GM23338 (cell line): ENCODE results near the gene RPS6KA5. TPM values are rescaled to one million over a fixed set of nuclear protein-coding genes. Genes with fewer than 3 reads are reported as not detected.
A peak's percentile ranks its signal among the peaks of the same experiment; 100 is the strongest.

Experiments
- ATAC-seq: fragments of 200-7000 bp; cut with Tn5 transposase; 3 replicates; pipeline ENCODE4 v1.9.1; 2020
- DNase-seq: peaks from one replicate; pipeline ENCODE4 v3.0.0-alpha.2; 2015; ENCODE audit warnings: low spot score
- H2AFZ ChIP-seq: fragments of 200-600 bp; sonication (generic); 2 replicates; pipeline ENCODE4 v1.8.0; 2016; ENCODE audit warnings: antibody characterized with exemption, mild to moderate bottlenecking, moderate library complexity
- H3F3A ChIP-seq: fragments of 200-600 bp; sonication (generic); replicated peaks from 2 replicates; pipeline ENCODE4 v1.8.0; 2017; ENCODE audit warnings: antibody characterized with exemption, mixed run types, low read depth
- H3K27ac ChIP-seq: fragments of 200-600 bp; sonication (generic); 2 replicates; pipeline ENCODE4 v1.6.1; 2016; ENCODE audit warnings: low read depth
- H3K27me3 ChIP-seq: fragments of 200-600 bp; sonication (generic); 2 replicates; pipeline ENCODE4 v1.8.0; 2016; ENCODE audit warnings: mild to moderate bottlenecking, mixed run types, moderate library complexity; ENCODE audit not compliant: insufficient read depth
- H3K36me3 ChIP-seq: fragments of 200-600 bp; sonication (generic); 2 replicates; pipeline ENCODE4 v1.8.0; 2016; ENCODE audit warnings: mild to moderate bottlenecking; ENCODE audit not compliant: insufficient read depth
- H3K4me1 ChIP-seq: fragments of 200-600 bp; sonication (generic); 2 replicates; pipeline ENCODE4 v1.8.0; 2016; ENCODE audit warnings: mild to moderate bottlenecking, moderate library complexity; ENCODE audit not compliant: insufficient read depth
- H3K4me2 ChIP-seq: fragments of 200-600 bp; sonication (generic); 2 replicates; pipeline ENCODE4 v1.7.1; 2017; ENCODE audit warnings: mixed run types
- H3K4me3 ChIP-seq: fragments of 200-600 bp; sonication (generic); 2 replicates; pipeline ENCODE4 v1.6.1; 2016; ENCODE audit warnings: mixed run types
- H3K79me2 ChIP-seq: fragments of 200-600 bp; sonication (generic); replicated peaks from 2 replicates; pipeline ENCODE4 v1.8.0; 2017; ENCODE audit warnings: mild to moderate bottlenecking; ENCODE audit not compliant: insufficient read depth
- H3K9me2 ChIP-seq: fragments of 200-600 bp; sonication (generic); 2 replicates; pipeline ENCODE4 v1.8.0; 2017; ENCODE audit not compliant: insufficient read depth
- H4K20me1 ChIP-seq: fragments of 200-600 bp; sonication (generic); replicated peaks from 2 replicates; pipeline ENCODE4 v1.8.0; 2017; ENCODE audit warnings: mild to moderate bottlenecking; ENCODE audit not compliant: insufficient read depth
- H3K27ac Mint-ChIP-seq: 2 replicates; pipeline ENCODE4 v1.8.0; 2020; ENCODE audit warnings: inconsistent platforms, mild to moderate bottlenecking, moderate library complexity, mixed read lengths
- H3K27me3 Mint-ChIP-seq: 3 replicates; pipeline ENCODE4 v1.8.0; 2022; ENCODE audit warnings: low read depth, mild to moderate bottlenecking, moderate library complexity, mixed read lengths, inconsistent platforms; ENCODE audit not compliant: insufficient read depth, poor library complexity
- H3K36me3 Mint-ChIP-seq: 3 replicates; pipeline ENCODE4 v1.8.0; 2021; ENCODE audit warnings: low read depth, mild to moderate bottlenecking, inconsistent platforms, moderate library complexity, mixed read lengths
- H3K4me1 Mint-ChIP-seq: 3 replicates; pipeline ENCODE4 v1.8.0; 2020; ENCODE audit warnings: mild to moderate bottlenecking, inconsistent platforms, mixed read lengths
- H3K4me3 Mint-ChIP-seq: 3 replicates; pipeline ENCODE4 v1.8.0; 2021; ENCODE audit warnings: moderate library complexity, mild to moderate bottlenecking, inconsistent platforms, mixed read lengths
- H3K9me3 Mint-ChIP-seq: 3 replicates; pipeline ENCODE4 v1.8.0; 2020; ENCODE audit warnings: moderate library complexity, mild to moderate bottlenecking, inconsistent platforms, mixed read lengths
- CREB1 ChIP-seq: fragments of 250-450 bp; sonication (Bioruptor Pico); IDR thresholded peaks from 2 replicates; pipeline ENCODE4 v1.5.0; 2020; ENCODE audit warnings: low read depth, mild to moderate bottlenecking, moderate library complexity
- ETS1 ChIP-seq: IDR thresholded peaks from 2 replicates; pipeline ENCODE4 v1.6.1; 2016; ENCODE audit warnings: antibody characterized with exemption
- EZH2 ChIP-seq: fragments of 200-600 bp; sonication (generic); IDR thresholded peaks from one replicate; pipeline ENCODE4 v1.8.0; 2017; ENCODE audit warnings: antibody characterized with exemption, mild to moderate bottlenecking, low read depth; ENCODE audit not compliant: unreplicated experiment
- EZH2phosphoT487 ChIP-seq: fragments of 200-600 bp; sonication (generic); IDR thresholded peaks from one replicate; pipeline ENCODE4 v1.8.1; 2018; ENCODE audit warnings: antibody characterized with exemption; ENCODE audit not compliant: unreplicated experiment
- JUNB ChIP-seq: IDR thresholded peaks from one replicate; pipeline ENCODE4 v1.6.1; 2016; ENCODE audit warnings: antibody characterized with exemption; ENCODE audit not compliant: unreplicated experiment
- NANOG ChIP-seq: IDR thresholded peaks from 2 replicates; pipeline ENCODE4 v1.6.1; 2016; ENCODE audit warnings: antibody characterized with exemption, borderline replicate concordance
- POLR2AphosphoS5 ChIP-seq: IDR thresholded peaks from 2 replicates; pipeline ENCODE4 v1.6.1; 2016; ENCODE audit warnings: antibody characterized with exemption, low read depth
- STAT1 ChIP-seq: IDR thresholded peaks from one replicate; pipeline ENCODE4 v1.6.1; 2016; ENCODE audit warnings: antibody characterized with exemption; ENCODE audit not compliant: unreplicated experiment
- ZNF114 ChIP-seq: fragments of 250-450 bp; sonication (Bioruptor Pico); IDR thresholded peaks from 2 replicates; pipeline ENCODE4 v1.5.0; 2020; ENCODE audit warnings: mild to moderate bottlenecking, moderate library complexity
- ZNF331 ChIP-seq: fragments of 250-450 bp; sonication (Bioruptor Pico); IDR thresholded peaks from 2 replicates; pipeline ENCODE4 v1.5.0; 2020; ENCODE audit warnings: low read depth, mild to moderate bottlenecking, moderate library complexity
- ZNF462 ChIP-seq: fragments of 250-450 bp; sonication (Bioruptor Pico); IDR thresholded peaks from 2 replicates; pipeline ENCODE4 v1.5.0; 2020; ENCODE audit warnings: mild to moderate bottlenecking, moderate library complexity
- polyA plus RNA-seq: library from polyadenylated mRNA; unstranded; fragments of >200 nt; fragmentation: Nextera tagmentation; extraction: Ambion mirVana; gene quantifications from 2 replicates; pipeline ENCODE4 v1.2.1, GENCODE V29; 2016
- total RNA-seq: library from RNA; depleted of rRNA; stranded (reverse); fragments of >200 nt; shearing (Covaris generic); gene quantifications from 2 replicates; pipeline ENCODE4 v1.2.3, GENCODE V29; 2014

RPS6KA5 gene
- total and polyA plus RNA-seq, 2 experiments from 2014 or later, result 2.1 to 2.4 TPM

- Histone ChIP-seq H2AFZ (no peak overlapping the region), H3K4me2 (no peak overlapping the region), H3K27me3 (no peaks in the 10 kb centered on the region), H3K36me3 (no peaks in the 10 kb centered on the region), H3K4me1 (no peaks in the 10 kb centered on the region), H3K9me2 (no peaks in the 10 kb centered on the region), H3K4me3 (no peak overlapping the region), H3F3A (no peaks in the 10 kb centered on the region), H4K20me1 (0 out of 2 replicates have a peak, but pooled peaks cover 2% of the 10 kb centered on the region), H3K79me2 (no peaks in the 10 kb centered on the region), H3K27ac (no peak overlapping the region)
- DNase-seq, result no peak
- Mint-ChIP-seq H3K4me1 (peaks cover 8% of the 10 kb centered on the region; the same call in 2 of the 3 replicates), H3K36me3 (no peaks in the 10 kb centered on the region), H3K9me3 (no peaks in the 10 kb centered on the region), H3K4me3 (no peak overlapping the region), H3K27me3 (no peaks in the 10 kb centered on the region), H3K27ac (no peak overlapping the region)
- ATAC-seq, result no peak
- TF ChIP-seq CREB1 (CRISPR knock-in tag), result no peak
- no peak for TF ChIP-seq ETS1
Measured at GRCh38 chr14:91048265-91048664, 12.2 kb downstream of the RPS6KA5 start.

GRCh38 chr14:91047174-91047753 lies 13.2 kb downstream of the RPS6KA5 start:
- H3K36me3 ChIP-seq, result no peaks in the 10 kb centered on the region
- Mint-ChIP-seq H3K27ac (no peak overlapping the region), H3K4me1 (peaks cover 8% of the 10 kb centered on the region; the same call in 2 of the 3 replicates), H3K36me3 (no peaks in the 10 kb centered on the region), H3K27me3 (no peaks in the 10 kb centered on the region), H3K9me3 (no peaks in the 10 kb centered on the region), H3K4me3 (no peak overlapping the region)
- no peak overlapping the region for H3K4me2 ChIP-seq
- no peaks in the 10 kb centered on the region for H3K4me1 ChIP-seq
- no peaks in the 10 kb centered on the region for H3F3A ChIP-seq
- 0 out of 2 replicates have a peak, but pooled peaks cover 2% of the 10 kb centered on the region for H4K20me1 ChIP-seq
- no peak overlapping the region for H3K27ac ChIP-seq
- ATAC-seq (0 out of 3 replicates have a peak, but pooled peaks have one; percentile 27), DNase-seq (no peak)
- no peaks in the 10 kb centered on the region for H3K27me3 ChIP-seq
- H3K4me3 ChIP-seq, result no peak overlapping the region
- H3K79me2 ChIP-seq, result no peaks in the 10 kb centered on the region
- no peak overlapping the region for H2AFZ ChIP-seq
- H3K9me2 ChIP-seq, result no peaks in the 10 kb centered on the region
- TF ChIP-seq EZH2phosphoT487, result no peak
- no peak for TF ChIP-seq NANOG
- no peak for TF ChIP-seq ZNF114 (CRISPR knock-in tag)
- no peak for TF ChIP-seq POLR2AphosphoS5
- no peak for TF ChIP-seq JUNB
- no peak for TF ChIP-seq ETS1
- TF ChIP-seq STAT1, result no peak
- TF ChIP-seq ZNF331 (CRISPR knock-in tag), result no peak
- TF ChIP-seq CREB1 (CRISPR knock-in tag), result no peak
- no peak for TF ChIP-seq EZH2
- no peak for TF ChIP-seq ZNF462 (CRISPR knock-in tag)
